ENCODE data around the gene KCND2.

DNA sequence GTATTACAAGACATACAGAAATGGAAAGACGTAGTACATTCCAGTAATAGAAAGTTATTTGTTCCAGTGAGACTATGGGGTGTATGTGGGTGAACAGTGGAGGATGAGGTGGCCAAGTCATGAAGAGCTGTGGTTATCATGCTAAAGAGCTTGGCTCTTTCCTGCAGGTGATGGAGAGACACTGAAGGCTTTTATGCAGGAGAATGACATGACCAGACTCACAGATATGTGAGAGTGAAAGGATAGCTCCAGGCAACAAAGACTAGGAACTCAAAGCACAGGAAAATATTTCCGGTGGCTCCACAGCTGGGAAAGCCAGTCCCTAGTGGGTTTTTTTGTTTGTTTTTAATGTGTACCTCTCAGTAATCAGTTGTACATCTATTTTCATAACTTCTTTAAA lies 451.5 kb downstream of the KCND2 start:
- TF ChIP-seq, protein P1, sequence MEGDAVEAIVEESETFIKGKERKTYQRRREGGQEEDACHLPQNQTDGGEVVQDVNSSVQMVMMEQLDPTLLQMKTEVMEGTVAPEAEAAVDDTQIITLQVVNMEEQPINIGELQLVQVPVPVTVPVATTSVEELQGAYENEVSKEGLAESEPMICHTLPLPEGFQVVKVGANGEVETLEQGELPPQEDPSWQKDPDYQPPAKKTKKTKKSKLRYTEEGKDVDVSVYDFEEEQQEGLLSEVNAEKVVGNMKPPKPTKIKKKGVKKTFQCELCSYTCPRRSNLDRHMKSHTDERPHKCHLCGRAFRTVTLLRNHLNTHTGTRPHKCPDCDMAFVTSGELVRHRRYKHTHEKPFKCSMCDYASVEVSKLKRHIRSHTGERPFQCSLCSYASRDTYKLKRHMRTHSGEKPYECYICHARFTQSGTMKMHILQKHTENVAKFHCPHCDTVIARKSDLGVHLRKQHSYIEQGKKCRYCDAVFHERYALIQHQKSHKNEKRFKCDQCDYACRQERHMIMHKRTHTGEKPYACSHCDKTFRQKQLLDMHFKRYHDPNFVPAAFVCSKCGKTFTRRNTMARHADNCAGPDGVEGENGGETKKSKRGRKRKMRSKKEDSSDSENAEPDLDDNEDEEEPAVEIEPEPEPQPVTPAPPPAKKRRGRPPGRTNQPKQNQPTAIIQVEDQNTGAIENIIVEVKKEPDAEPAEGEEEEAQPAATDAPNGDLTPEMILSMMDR (conservative IDR thresholded peaks at IDR 0.05; ENCODE audit: low read length): no peak
- TF ChIP-seq EZH2phosphoT487 (IDR thresholded peaks at IDR 0.05; ENCODE audit: borderline replicate concordance, low read depth, low read length): no peak
